ENCODE results near the gene DIP2A.
A peak's percentile ranks its signal among the peaks of the same experiment; 100 is the strongest.

Gene DIP2A

GRCh38 chr21:46458315-46459023 is at the start of gene DIP2A:
Gene DIP2A (plus strand): TSS chr21:46458891. CDS start chr21:46459132, 241 bp downstream.
- DNase-seq (ENCODE audit: low read depth) = peak; percentile 97

- no peak for DNase-seq (ENCODE audit: low read depth)
These were observed 48.9 kb upstream of the DIP2A start for GRCh38 chr21:46409641-46410406.

- no peak for DNase-seq (ENCODE audit: low read depth)
These were observed 48.2 kb upstream of the DIP2A start for GRCh38 chr21:46410516-46410915.

GRCh38 chr21:46411236-46411635 is 47.5 kb upstream of the DIP2A start:
- no peak for DNase-seq (ENCODE audit: low read depth)

- DNase-seq (ENCODE audit: low read depth) = no peak
These were observed 47.0 kb upstream of the DIP2A start for GRCh38 chr21:46411691-46412090.

GRCh38 chr21:46412521-46413364 is 45.9 kb upstream of the DIP2A start:
- DNase-seq (ENCODE audit: low read depth) = no peak

- no peak for DNase-seq (ENCODE audit: low read depth)
These were observed 45.4 kb upstream of the DIP2A start for GRCh38 chr21:46413365-46413696.

- DNase-seq (ENCODE audit: low read depth) = no peak
These were observed 43.8 kb upstream of the DIP2A start for GRCh38 chr21:46414965-46415275.

GRCh38 chr21:46416551-46416950 is 42.1 kb upstream of the DIP2A start:
- no peak for DNase-seq (ENCODE audit: low read depth)

- no peak for DNase-seq (ENCODE audit: low read depth)
These were observed 40.3 kb upstream of the DIP2A start for GRCh38 chr21:46418265-46418946.

GRCh38 chr21:46420241-46421190 is 38.2 kb upstream of the DIP2A start:
- no peak for DNase-seq (ENCODE audit: low read depth)

GRCh38 chr21:46421191-46421750 is 37.4 kb upstream of the DIP2A start:
- DNase-seq (ENCODE audit: low read depth) = no peak

GRCh38 chr21:46421756-46422555 is 36.7 kb upstream of the DIP2A start:
- DNase-seq (ENCODE audit: low read depth) = no peak

- DNase-seq (ENCODE audit: low read depth) = no peak
These were observed 36.0 kb upstream of the DIP2A start for GRCh38 chr21:46422636-46423241.

GRCh38 chr21:46423546-46424038 is 35.1 kb upstream of the DIP2A start:
- DNase-seq (ENCODE audit: low read depth) = no peak

GRCh38 chr21:46424039-46424591 is 34.6 kb upstream of the DIP2A start:
- no peak for DNase-seq (ENCODE audit: low read depth)

- no peak for DNase-seq (ENCODE audit: low read depth)
These were observed 34.1 kb upstream of the DIP2A start for GRCh38 chr21:46424621-46425020.

- DNase-seq (ENCODE audit: low read depth) = no peak
These were observed 33.6 kb upstream of the DIP2A start for GRCh38 chr21:46425041-46425440.

GRCh38 chr21:46425571-46425970 is 33.1 kb upstream of the DIP2A start:
- no peak for DNase-seq (ENCODE audit: low read depth)
